Putamen (tissue), 1 donor: ENCODE results near the gene CDK17.
"Not testable (repeated sequence)": the region's sequence is repeated elsewhere in the genome, so short reads cannot be mapped to it uniquely, and the experiment has no call there.

Experiments used
- DNase-seq: peaks from one replicate; pipeline ENCODE4 v3.0.0-alpha.2; 2016; ENCODE audit warnings: low spot score

The CDK17 gene

DNA sequence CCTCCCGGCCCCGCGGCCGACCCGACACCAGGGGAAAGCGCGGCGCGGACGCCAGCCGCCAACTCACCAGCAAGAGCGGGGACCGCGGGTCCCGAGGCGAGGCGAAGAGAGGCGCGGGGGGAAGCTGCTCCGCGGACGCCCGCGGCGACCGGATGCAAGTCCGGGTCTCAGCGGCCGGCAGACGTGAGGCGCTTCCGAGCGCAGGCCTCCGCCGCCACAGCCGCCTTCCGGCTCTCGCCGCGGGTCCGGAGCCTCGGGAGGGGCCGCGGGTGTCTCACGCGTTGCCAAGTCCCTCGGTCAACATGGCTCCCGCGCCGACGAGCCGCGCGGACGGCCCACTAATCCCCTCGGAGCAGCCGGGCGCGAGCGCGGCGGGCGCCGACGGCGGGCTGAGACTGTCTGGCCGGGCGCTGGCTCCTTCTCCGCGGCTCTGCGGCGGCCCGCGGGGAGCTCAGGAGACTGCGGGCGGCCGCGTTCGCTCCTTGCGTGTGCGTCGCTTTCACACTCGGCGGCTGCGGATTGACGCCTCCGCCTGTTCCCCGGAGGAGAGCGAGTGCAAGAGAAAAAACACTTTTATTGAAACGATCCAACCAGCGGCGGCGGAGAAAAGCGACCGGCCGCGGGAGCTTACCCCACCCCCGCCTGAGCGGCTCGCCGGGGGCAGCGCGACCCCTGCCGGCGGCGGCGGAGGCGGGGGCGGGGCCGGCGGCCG, at the start of gene CDK17:
TSS of gene CDK17 (minus strand) at position 521 of the 712 bp plus-strand sequence. CDS start 65,603 bp downstream, outside the sequence.
- peak; percentile 92 for DNase-seq

DNA sequence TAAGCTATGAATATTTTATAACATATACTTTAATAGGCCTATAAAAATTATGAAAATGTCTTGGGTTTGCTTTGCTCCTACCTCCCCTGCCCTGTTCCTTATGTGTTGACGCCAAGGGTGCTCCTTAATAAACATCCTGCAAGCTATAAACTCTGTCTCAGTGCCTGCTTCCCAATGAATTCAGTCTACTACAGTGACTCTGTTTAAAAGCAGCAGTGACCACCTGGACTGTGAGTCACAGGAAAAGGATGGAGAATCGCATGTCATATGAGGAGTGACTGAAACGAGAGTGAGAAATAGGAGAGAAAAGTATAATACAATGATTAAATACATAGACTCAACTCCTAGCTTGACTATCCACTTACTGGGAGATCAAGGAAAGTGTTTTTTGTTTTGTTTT, 48.1 kb upstream of the CDK17 start:
- no peak for DNase-seq

DNA sequence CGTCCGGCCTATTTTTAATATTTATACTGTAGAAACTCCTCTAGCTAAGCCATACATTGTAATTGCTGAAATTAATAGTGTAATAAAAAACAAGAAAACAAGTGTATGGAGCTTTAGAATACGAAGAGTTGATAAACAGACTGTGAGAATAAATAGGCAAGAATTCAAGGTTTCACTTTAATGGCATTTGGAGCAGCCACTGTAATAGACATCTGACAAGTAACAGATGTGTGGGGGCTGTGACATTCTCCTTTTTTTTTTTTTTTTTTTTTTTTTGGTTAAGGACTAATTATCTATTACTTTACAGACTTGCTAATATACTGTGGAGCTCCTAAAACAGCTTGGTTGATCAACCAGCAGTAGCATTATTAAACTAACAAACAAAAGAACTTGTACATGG, 47.0 kb upstream of the CDK17 start:
- DNase-seq = no peak

DNA sequence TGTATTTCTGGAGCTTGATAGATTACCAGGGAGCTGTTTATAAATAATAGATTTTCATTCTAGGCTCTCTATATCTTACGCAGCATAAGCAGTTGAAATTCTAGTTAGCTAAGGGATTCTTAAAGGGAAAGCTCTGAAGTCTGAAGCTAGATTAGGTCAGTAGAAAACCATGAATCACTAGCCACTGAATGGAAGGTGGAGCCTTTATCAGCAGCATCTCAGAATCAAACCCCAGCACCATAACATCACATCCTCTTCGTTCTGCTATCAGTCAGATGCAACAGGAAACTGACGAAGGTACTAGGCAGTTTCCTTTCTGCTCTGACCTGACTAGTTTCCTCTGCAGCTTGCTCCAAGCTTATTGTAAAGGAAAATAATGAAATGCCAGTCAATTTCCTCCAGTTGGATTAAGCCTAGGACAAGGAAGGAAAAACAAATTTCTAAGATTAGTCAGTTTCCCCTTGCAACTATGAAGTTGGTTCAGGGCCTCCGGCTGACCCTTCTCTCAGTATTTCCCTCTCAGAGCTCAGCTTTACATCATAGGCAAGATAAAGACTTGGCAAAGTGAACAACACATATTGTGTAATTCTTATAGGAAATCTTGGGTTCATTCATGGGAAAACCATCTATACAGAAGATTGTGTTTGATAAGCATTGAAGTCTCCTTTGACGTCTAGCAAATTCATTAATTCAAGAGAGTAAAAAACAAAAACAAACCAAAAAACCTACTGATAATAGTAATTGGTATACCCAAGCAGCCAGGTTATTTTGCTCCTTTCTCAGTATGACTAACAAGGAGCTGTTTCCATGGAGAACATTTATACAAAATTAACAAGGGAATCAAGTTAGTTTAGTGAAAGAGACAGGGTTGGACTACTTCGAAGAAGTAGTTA, 45.7 kb upstream of the CDK17 start:
- DNase-seq = no peak

DNA sequence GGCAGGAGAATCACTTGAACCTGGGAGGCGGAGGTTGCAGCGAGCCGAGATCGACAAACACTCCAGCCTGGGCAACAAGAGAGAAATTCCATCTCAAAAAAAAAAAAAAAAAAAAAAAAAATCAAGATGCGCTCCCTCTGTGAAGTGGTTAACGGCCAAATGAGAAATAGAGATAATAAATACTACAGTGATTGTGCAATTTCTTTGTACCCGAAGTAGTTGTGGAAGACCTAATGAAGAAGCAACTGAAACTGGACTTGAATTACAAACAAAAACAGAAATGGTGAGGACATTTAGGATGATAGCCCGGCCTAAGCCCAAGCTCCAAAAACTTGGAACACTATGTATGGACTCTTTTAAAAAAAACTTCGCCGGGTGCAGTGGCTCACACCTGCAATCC, 44.2 kb upstream of the CDK17 start:
- DNase-seq = no peak

DNA sequence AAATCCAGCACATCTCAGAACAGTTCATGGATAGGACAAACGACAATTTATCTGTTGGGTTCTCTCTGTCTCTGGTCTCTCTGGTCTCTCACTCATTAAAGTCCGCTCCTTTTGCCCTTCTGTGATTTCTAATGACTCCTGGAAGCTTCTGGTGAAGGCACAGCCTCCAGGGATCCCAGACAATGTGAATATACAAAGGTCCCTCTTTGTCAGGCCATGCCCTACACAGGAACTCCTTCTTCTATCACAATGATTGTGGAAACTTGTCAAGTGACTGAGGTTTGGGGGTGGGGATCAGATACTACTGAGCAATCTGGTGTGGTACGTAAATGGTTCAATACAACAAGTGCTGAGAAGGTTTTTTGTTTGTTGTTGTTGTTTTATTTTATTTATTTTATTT, 42.7 kb upstream of the CDK17 start:
- no peak for DNase-seq

DNA sequence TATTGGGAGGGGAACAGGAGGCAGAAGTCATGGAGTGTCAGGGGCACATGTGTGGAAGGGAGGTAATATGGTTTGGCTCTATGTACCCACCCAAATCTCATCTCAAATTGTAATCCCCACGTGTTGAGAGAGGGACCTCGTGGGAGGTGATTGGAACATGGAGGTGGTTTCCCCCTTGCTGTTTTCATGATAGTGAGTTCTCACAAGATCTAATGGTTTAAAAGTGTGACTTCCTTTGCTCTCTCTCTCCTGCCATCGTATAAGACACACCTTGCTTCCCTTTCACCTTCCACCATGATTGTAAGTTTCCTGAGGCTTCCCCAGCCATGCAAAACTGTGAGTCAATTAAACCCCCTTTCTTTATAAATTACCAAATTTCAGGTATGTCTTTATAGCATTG, 41.6 kb upstream of the CDK17 start:
- DNase-seq = no peak

DNA sequence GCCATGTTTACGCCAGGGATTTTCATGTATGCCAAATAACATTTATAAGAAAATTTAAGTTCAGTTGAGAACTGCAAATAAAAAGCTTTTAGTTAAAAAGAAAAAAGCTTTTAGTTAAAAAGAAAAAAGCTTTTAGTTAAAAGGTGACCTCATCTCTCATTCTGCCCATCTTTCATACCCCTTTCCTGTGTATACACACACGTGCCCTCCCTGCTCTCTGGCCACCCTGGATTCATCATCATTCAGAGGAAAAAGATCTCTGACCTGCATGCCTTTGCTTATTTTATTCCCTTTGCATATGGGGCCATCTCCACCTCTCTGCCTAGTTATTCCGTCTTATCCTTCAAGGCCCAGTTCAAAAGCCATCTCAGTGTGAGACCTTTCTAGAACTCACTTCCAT, 38.1 kb upstream of the CDK17 start:
- DNase-seq = no peak

DNA sequence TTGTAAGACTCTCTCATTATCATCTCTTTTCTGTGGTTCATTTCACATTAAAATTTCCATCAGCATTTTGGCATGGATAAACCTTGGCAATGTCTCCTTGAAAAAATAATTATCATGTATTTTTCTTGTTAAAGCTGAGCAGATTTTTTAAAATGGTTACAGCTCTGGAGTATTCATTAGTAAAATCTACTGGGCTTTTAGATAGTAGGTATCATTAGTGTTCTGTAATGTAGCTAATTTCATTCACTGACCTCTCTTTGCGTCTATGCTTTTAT, 36.9 kb upstream of the CDK17 start:
- no peak for DNase-seq

DNA sequence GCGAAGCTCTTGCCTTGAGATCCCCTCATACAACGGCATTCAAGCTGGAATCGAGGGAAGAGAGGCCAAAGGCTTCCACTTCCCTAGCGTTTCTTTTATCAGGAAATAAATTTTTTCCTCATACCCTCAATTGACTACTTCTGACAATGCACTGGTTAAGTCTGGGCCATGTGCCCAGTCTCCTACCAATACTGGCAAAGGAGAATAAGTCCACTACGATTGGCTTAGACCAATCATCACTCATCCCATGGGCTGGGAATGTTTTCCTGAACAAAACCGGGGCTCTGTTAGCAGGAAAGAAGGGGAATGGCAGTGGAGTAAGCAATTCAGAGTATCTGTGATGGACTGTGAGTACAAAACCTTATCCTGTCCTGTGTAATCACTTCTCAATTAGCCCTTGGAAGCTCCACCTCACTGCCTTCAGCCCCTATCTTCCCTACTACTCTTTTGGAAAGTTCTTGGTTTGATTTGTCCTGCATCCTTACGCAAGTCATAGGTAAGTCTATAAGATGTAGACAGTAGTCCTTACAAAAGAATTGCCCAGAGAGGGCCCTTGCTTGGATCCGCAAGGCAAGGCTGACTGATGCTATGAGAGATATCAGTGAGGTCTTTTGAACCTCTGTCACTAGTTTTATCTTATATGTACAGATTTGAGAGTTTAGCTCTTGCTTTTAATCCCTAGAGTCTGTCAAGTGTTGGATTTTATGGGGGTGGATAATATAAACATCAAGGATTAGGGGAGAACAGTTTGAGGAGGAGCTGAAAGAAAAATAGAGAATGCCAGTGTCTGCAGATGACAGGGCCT, 36.3 kb upstream of the CDK17 start:
- DNase-seq = peak; percentile 27

DNA sequence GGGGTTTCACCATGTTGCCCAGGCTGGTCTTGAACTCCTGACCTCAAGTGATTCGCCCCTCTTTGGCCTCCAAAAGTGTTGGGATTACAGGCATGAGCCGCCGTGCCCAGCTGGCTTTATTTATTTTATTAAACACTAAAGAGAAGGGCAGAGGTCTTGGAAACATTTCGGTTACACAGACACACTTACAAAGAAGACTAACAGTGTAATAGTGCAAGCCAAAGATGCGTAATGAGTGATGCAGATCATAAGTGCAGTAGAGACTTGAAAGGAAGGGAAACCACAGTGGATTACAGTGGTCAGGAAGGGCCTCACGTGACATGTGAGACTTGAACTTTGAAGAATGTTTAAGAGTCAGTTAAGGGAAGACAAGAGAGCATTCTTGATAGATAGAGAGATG, 33.9 kb upstream of the CDK17 start:
- no peak for DNase-seq

DNA sequence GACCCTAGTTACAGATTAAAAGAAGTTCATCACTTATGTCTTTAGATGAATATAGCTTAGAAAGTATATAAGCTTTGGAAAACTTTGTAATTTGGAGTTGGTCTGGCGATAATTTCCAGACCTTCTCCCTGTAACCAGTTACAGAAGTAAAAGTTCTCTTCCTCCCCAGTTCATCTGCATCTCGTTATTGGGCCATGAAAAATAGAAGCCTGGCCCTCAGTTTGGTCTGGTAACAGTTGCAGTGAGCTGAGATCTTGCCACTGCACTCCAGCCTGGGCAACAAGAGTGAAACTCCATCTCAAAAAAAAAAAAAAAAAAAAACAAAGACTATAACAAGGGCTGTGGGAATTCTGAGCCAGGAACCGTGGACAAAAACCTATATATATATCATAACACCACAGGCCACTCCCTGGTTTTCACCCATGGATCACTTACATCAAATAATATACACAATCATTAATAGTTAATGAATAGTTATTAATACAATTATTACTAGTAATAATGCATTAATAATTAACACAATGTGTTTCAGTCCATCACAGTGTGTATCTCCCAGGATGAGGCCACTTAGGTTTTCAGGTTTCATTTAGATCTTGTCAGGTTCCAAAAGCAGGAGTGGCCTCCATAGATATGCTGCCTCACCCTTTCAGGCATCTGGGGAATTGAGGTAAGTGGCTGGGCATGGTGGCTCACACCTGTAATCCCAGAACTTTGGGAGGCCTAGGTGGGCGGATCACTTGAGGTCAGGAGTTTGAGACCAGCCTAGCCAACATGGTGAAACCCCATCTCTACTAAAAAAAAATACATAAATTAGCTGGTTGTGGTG, 32.5 kb upstream of the CDK17 start:
- not testable (repeated sequence) for DNase-seq

DNA sequence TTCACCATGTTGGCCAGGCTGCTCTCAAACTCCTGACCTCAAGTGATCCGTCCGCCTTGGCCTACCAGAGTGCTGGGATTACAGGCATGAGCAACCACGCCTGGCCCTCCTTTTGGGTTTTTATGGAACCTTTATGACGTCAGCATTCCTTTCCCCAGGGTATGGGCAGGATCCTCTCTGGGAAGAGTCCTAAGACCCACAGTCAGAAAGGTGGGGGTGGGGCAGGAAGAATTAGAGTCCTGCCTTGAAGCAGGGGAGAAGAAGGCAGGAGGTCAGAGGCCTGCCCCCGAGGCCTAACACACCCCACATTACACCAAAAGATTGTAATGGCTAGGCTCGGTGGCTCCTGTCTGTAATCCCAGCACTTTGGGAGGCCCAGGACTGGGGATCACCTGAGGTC, 30.8 kb upstream of the CDK17 start:
- DNase-seq = no peak

DNA sequence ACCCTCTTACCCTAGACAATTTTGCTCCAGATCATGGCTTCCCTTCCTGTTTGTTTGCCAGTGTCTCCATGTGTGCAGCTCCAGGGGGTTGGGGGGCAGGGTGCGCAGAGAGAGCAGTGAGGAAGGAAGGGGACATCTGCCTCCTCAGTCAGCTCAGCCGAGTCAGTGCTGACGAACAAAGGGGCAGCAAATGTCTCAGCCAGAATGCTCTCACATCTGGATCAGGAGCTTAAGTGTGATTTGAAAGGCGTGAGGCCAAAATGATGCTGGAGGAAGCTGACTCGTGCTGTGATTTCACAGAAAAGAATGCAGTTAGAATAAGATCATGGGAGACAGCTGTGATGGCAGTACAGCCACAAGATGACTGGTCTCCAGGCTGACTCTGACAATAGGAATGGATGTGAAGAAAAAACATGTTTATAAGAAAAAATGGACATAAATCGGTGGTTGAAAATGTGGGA, 27.1 kb upstream of the CDK17 start:
- DNase-seq = peak; percentile 42

DNA sequence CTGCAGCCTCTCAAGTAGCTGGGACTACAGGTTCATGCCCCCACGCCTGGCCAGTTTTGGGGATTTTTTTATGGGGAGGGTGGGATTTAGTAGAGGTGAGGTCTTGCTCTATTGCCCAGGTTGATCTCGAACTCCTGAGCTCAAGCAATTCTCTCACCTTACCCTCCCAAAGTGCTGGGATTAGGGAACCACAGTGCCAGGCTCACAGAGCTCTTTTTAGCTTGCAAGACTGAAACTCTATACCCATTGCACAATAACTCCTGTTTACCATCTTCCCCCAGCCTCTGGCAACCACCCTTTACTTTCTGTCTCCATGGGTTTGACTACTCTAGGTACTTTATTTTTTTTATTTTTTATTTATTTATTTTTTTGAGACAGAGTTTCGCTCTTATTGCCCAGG, 25.7 kb upstream of the CDK17 start:
- DNase-seq = no peak

DNA sequence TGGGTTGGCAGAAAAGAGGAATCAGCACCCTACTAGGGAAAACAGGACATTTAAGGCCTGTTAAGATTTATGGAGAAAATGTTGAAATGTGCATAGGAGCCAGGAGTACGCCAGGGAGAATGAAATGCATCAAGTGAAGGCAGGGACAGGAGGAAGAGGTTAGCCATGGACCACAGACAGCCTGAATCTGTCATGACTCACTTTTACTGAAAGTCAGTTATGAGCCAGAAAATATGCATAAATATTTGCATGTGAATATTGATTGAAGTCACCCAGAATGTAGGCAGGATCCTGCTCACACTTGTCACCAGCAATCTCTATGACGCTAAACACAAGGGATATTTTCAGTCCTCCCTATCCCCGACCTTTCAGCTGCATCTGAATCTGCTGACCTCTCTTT, 25.1 kb upstream of the CDK17 start:
- no peak for DNase-seq

DNA sequence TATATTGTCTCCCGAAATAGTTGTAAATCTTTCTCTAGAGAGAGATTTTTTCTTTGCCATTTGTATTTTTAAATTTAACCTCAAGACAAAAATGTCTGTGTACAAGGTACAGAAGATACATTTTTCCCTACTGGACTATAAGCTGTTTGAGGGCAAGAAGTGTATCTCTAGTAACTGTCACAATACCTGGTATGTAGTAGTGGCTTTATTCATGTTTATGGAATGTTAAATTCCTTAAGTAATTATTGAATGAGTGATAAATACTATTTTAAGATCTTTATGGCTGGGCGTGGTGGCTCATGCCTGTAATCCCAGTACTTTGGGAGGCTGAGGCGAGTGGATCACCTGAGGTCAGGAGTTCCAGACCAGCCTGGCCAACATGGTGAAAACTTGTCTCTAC, 24.4 kb upstream of the CDK17 start:
- DNase-seq = no peak

DNA sequence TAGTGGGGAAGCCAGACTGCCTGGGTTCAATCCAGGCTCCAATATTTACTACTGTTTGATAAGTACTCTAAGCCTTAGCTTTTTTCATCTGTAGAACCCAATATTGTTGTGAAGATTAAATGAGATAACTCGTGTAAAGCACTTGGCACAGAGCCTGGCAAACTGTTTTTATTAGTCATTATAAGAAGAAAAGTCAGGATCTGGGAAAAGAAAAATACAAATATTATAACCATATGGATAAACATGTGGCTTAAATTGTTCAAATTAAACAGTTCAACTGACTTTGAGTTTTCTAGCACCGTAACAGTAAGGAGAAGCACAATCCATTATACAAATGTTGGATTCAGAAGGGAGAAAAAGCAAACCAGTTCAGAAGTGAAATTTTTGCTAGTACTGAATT, 22.0 kb upstream of the CDK17 start:
- no peak for DNase-seq

DNA sequence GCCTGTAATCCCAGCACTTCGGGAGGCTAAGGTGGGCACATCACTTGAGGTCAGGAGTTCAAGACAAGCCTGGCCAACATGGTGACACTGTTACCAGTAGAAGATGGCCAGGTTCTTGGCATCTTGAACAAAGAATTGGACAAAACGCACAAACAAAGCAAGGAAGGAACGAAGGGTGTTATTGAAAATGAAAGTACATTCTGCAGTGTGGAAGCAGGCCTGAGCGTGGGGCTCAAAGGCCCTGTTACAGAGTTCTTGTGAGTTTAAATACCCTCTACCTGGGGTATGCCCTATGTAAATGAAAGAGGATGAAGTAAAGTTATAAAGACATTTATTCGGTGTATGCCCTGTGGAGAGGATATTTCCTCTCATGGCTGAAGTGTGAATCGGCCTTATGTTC, 20.8 kb upstream of the CDK17 start:
- no peak for DNase-seq

DNA sequence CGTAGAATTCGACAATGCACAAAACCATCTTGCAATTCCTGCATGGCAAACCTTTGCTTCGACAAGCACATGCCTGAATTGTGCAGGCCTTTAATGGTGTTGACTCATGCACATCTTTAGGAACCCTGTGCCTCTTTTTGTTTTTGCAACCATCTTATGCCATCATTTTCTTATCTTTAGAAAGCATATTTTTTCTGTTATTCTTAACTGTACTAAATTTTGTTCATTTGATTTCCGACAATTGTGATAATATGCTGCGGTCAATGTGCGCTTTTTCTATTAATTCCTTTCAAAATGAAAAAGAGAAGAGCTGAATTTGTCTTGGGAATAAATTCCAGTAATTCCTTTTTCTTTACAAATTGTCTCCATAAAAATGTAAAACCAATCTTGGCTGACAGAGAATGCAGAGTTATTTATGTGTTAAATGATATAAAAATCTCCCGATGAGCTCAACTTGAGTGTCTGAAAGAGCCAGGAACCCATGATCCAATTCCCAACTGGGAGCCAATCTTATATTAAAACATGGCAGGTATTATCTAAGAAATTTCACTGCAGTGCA, 20.1 kb upstream of the CDK17 start:
- no peak for DNase-seq

DNA sequence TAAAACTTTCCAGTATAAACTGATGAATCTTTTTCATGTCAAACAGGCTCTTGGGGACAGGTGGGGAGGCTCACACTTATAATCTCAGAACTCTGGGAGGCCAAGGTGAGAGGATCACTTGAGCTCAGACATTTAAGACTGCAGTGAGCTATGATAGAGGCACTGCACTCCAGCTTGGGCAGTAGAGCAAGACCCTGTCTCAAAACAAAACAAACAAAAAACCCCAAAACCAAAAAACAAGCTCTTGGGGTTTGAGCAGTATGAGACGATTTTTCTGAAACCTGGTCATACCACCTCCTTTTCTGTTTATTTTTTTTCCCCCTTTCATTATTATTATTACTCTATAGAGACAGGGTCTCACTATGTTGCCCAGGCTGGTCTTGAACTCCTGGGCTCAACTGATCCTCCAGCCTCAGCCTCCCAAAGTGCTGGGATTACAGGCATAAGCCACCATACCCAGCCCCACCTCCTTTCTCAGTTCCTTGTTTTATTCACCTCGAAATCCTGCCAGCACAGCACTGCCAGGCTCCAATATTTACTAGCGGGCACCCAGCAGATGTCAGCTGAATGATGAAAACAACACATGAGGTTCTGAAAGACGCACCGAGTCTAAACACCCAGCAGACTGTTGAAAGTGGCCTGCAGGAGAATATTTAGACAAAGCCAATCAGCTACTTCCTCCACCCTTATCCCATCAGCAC, 19.5 kb upstream of the CDK17 start:
- DNase-seq = no peak
